Measurements from ENCODE around the gene PPHLN1.

PPHLN1 gene

DNA sequence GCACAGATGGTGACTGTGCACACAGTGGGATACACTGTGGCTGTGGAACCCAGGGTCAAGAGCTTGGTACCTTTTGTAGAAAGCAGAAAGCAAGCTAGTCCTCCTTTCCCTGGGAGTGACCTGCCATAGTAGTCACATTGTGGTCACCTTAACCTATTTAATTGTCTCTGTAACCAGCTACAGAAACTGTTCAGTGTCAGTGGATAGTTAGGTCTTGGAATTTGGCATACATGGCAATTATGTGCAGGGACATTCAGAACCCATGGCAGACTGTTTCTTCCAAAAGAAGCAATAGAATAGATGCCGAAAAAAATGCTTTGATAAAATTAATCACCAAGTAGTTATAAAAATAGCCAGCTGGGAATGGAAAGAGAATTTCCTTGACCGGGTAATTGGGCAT is 30.4 kb downstream of the PPHLN1 start:
- TF ChIP-seq, protein P1, sequence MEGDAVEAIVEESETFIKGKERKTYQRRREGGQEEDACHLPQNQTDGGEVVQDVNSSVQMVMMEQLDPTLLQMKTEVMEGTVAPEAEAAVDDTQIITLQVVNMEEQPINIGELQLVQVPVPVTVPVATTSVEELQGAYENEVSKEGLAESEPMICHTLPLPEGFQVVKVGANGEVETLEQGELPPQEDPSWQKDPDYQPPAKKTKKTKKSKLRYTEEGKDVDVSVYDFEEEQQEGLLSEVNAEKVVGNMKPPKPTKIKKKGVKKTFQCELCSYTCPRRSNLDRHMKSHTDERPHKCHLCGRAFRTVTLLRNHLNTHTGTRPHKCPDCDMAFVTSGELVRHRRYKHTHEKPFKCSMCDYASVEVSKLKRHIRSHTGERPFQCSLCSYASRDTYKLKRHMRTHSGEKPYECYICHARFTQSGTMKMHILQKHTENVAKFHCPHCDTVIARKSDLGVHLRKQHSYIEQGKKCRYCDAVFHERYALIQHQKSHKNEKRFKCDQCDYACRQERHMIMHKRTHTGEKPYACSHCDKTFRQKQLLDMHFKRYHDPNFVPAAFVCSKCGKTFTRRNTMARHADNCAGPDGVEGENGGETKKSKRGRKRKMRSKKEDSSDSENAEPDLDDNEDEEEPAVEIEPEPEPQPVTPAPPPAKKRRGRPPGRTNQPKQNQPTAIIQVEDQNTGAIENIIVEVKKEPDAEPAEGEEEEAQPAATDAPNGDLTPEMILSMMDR (conservative IDR thresholded peaks at IDR 0.05; ENCODE audit: low read length), result no peak
- no peak for DNase-seq (ENCODE audit: low read depth)
- no peak overlapping the region for H3K4me3 ChIP-seq (ENCODE audit: low read length)

- H3K4me3 ChIP-seq (ENCODE audit: low read length), result no peak overlapping the region
- DNase-seq (ENCODE audit: low read depth), result no peak
- TF ChIP-seq, protein P1 (conservative IDR thresholded peaks at IDR 0.05; ENCODE audit: low read length), result no peak
Observed at GRCh38 chr12:42360747-42361403, 34.9 kb downstream of the PPHLN1 start.

DNA sequence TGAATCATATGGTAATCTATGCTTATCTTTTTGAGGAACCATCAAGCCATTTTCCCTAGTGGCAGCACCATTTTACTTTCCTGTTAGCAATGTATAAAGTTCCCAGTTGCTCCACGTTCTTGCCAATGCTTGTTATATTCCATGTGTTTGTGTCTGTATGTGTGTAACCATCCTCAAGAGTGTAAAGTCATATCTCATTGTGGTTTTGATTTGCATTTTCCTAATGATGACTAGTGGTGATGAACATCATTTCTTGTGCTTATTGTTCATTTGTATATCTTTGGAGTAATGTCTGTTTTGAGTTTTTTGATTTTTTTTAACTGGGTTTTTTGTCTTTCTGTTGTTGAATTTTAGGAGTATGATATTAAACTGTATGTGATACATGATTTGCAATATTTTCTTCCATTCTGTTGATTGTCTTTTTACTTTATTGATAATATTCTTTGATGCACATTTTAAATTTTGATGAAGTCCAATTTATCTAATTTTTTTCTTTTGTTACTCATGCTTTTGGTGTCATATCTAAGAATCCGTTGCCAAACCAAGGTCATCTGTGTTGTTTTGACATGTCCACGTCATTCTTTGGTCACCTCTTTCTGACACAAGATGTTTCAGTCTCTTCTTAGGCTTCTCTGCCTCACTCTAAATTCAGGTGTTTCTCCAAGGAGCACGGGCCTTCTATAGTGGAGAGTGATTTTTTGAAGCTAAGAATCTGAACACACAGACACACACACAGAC is 36.1 kb downstream of the PPHLN1 start:
- TF ChIP-seq, protein P1 (conservative IDR thresholded peaks at IDR 0.05; ENCODE audit: low read length), result no peak
- H3K4me3 ChIP-seq (ENCODE audit: low read length), result no peak overlapping the region

GRCh38 chr12:42362647-42363260 is 36.8 kb downstream of the PPHLN1 start:
- no peak overlapping the region for H3K4me3 ChIP-seq (ENCODE audit: low read length)
- TF ChIP-seq, protein P1 (conservative IDR thresholded peaks at IDR 0.05; ENCODE audit: low read length), result no peak
- peak; percentile 13 for DNase-seq (ENCODE audit: low read depth)

More for the DNA sequence above, 36.1 kb downstream of the PPHLN1 start:
- DNase-seq (ENCODE audit: low read depth), result no peak

GRCh38 chr12:42364692-42365091 is 38.7 kb downstream of the PPHLN1 start:
- H3K4me3 ChIP-seq (ENCODE audit: low read length), result no peak overlapping the region
- no peak for DNase-seq (ENCODE audit: low read depth)
- TF ChIP-seq, protein P1 (conservative IDR thresholded peaks at IDR 0.05; ENCODE audit: low read length), result no peak

GRCh38 chr12:42365486-42365885 is 39.5 kb downstream of the PPHLN1 start:
- H3K4me3 ChIP-seq (ENCODE audit: low read length), result no peak overlapping the region
- no peak for DNase-seq (ENCODE audit: low read depth)
- TF ChIP-seq, protein P1 (conservative IDR thresholded peaks at IDR 0.05; ENCODE audit: low read length), result no peak
